Transverse colon (tissue), 4 donors: ENCODE results near the gene NTHL1. TPM values are rescaled to one million over a fixed set of nuclear protein-coding genes. Genes with fewer than 3 reads are reported as not detected.

Experiments
- DNase-seq: peaks from one replicate; pipeline ENCODE4 v3.0.0-alpha.2; 2019
- H3K27ac ChIP-seq, 4 donors: fragments of 200-600 bp; sonication (generic); 2 replicates each; pipeline ENCODE4 v1.5.1; 2016 to 2018; ENCODE audit warnings: inconsistent platforms in 4 of 4
- H3K27me3 ChIP-seq: fragments of 200-600 bp; sonication (generic); 2 replicates; pipeline ENCODE4 v1.5.1; 2017; ENCODE audit warnings: inconsistent platforms
- H3K36me3 ChIP-seq, 4 donors: fragments of 200-600 bp; sonication (generic); 2 replicates each; pipeline ENCODE4 v1.5.1; 2017 to 2019; ENCODE audit warnings: inconsistent platforms in 4 of 4
- H3K4me1 ChIP-seq, 4 donors: fragments of 200-600 bp; sonication (generic); 2 replicates each; pipeline ENCODE4 v1.5.1; 2017 to 2020; ENCODE audit warnings: inconsistent platforms in 4 of 4
- H3K4me3 ChIP-seq, 4 donors: fragments of 200-600 bp; sonication (generic); 1 replicate in 1 of 4; 2 replicates in 3 of 4; pipeline versions ENCODE4 v1.5.1 to v1.6.1; 2017 to 2019; ENCODE audit warnings: inconsistent platforms in 4 of 4
- H3K9me3 ChIP-seq, 2 donors: fragments of 200-600 bp; sonication (generic); 2 replicates each; pipeline ENCODE4 v1.5.1; 2017 to 2019; ENCODE audit warnings: inconsistent platforms in 2 of 2
- CTCF ChIP-seq, 5 experiments: fragments of 200-600 bp in 3 of 5; fragments of 450-650 bp in 2 of 5; sonication (generic) in 3 of 5; IDR thresholded peaks; 1 replicate in 2 of 5; 2 replicates in 3 of 5; pipeline ENCODE4 v1.5.1; 2016 to 2017; ENCODE audit warnings: antibody characterized with exemption in 5 of 5, inconsistent platforms in 3 of 5, mild to moderate bottlenecking in 2 of 5, moderate library complexity in 1 of 5
- EP300 ChIP-seq: sonication (generic); formaldehyde crosslinking; IDR thresholded peaks from one replicate; pipeline ENCODE4 v1.6.1; 2017; ENCODE audit warnings: antibody characterized with exemption, low read depth
- POLR2A ChIP-seq: fragments of 450-650 bp; IDR thresholded peaks from one replicate; pipeline ENCODE4 v1.6.1; 2016; ENCODE audit warnings: antibody characterized with exemption, mild to moderate bottlenecking, moderate library complexity
- POLR2AphosphoS5 ChIP-seq, 3 donors: sonication (generic); formaldehyde crosslinking; IDR thresholded peaks; one replicate each; pipeline ENCODE4 v1.6.1; 2016; ENCODE audit warnings: antibody characterized with exemption in 3 of 3
- WGBS, 2 donors: methylation state at CpG; one replicate each; pipeline ENCODE4 v1.1.5; 2018; ENCODE audit warnings: low coverage in 1 of 2; 5-methylcytosine and 5-hydroxymethylcytosine counted together
- in situ Hi-C, 4 donors: fragments of 200-750 bp; cut with MboI; loops; one replicate each; pipeline versions ENCODE4 v1.15.0 to v1.15.1; 2017; ENCODE audit warnings: low sequenced_read_pairs in 3 of 4, low pct_ligation_motif_present in 1 of 4, low pct_unique_long_range_greater_than_20kb in 1 of 4
- intact Hi-C: fragments of 100-400 bp; cut with DNase I; formaldehyde crosslinking; loops from one replicate; pipeline ENCODE4 v1.15.1; 2023; ENCODE audit warnings: low total_unique reads
- total RNA-seq, 4 donors: library from RNA; depleted of rRNA; stranded (reverse); fragments of >200 nt; gene quantifications; one replicate each; pipeline ENCODE4 v1.1.0, GENCODE V29; 2016

The NTHL1 gene
- total RNA-seq, 4 donors from 2014 or later: 12.7 to 32.9 (median 23.2) TPM

- peaks cover 34% of the 10 kb centered on the region for H3K27me3 ChIP-seq
- intact Hi-C loops: no loop called here
- H3K4me3 ChIP-seq: peak overlapping the region; percentile 8 to 52 (median 22)
- peaks cover 7 to 31% (median 25%) of the 10 kb centered on the region in 4 donors for H3K4me1 ChIP-seq
- peak; percentile 97 for DNase-seq
- WGBS, 2 donors: 30% methylated on average over 34 of the region's 96 CpGs; no CpG with 5 or more reads in 1 of the 2 donors
- no peaks in the 10 kb centered on the region for H3K9me3 ChIP-seq
- peak overlapping the region; percentile 63 to 83 (median 76) for H3K27ac ChIP-seq
- TF ChIP-seq POLR2AphosphoS5 (IDR thresholded peaks at IDR 0.05) (peak; percentile 68 to 87 (median 83)), EP300 (no peak), CTCF (IDR thresholded peaks at IDR 0.05) (no peak), POLR2A (peak; percentile 72)
- in situ Hi-C loops: no loop called here
- H3K36me3 ChIP-seq: no peaks in the 10 kb centered on the region
Measured at GRCh38 chr16:1991948-1992703, 55.5 kb downstream of the NTHL1 start.

GRCh38 chr16:1991588-1991947 is 56.1 kb downstream of the NTHL1 start:
- no peaks in the 10 kb centered on the region for H3K36me3 ChIP-seq
- no peak for DNase-seq
- peaks cover 34% of the 10 kb centered on the region for H3K27me3 ChIP-seq
- intact Hi-C loops (no loop called here), in situ Hi-C loops (no loop called here)
- TF ChIP-seq EP300: no peak
- no peak for TF ChIP-seq POLR2A
- TF ChIP-seq POLR2AphosphoS5 (IDR thresholded peaks at IDR 0.05): no peak
- no peak for TF ChIP-seq CTCF (IDR thresholded peaks at IDR 0.05)
- H3K27ac ChIP-seq: peak overlapping the region; percentile 63 to 83 (median 76)
- 19% methylated on average over 20 of the region's 22 CpGs; no CpG with 5 or more reads in 1 of the 2 donors for WGBS, 2 donors
- peak overlapping the region; percentile 8 to 52 (median 22) for H3K4me3 ChIP-seq
- no peaks in the 10 kb centered on the region for H3K9me3 ChIP-seq
- peaks cover 7 to 31% (median 25%) of the 10 kb centered on the region in 4 donors for H3K4me1 ChIP-seq

GRCh38 chr16:1991135-1991551 is 56.5 kb downstream of the NTHL1 start:
- Histone ChIP-seq H3K4me1 (peaks cover 8 to 33% (median 26%) of the 10 kb centered on the region in 4 donors), H3K9me3 (no peaks in the 10 kb centered on the region), H3K27ac (peak overlapping the region; percentile 63 to 83 (median 76)), H3K4me3 (peak overlapping the region in 2 of 4 donors; percentile 24 to 52), H3K36me3 (peaks cover 0 to 4% (median 0%) of the 10 kb centered on the region in 4 donors), H3K27me3 (peaks cover 34% of the 10 kb centered on the region)
- intact Hi-C loops (no loop called here), in situ Hi-C loops (no loop called here)
- peak; percentile 79 for DNase-seq
- no peak for TF ChIP-seq CTCF (IDR thresholded peaks at IDR 0.05)
- peak in 1 of 3 donors; percentile 27 for TF ChIP-seq POLR2AphosphoS5 (IDR thresholded peaks at IDR 0.05)
- 7% methylated on average over 18 of the region's 18 CpGs; no CpG with 5 or more reads in 1 of the 2 donors for WGBS, 2 donors

GRCh38 chr16:1990351-1991134 is 57.1 kb downstream of the NTHL1 start:
- Histone ChIP-seq H3K36me3 (peaks cover 0 to 7% (median 0%) of the 10 kb centered on the region in 4 donors), H3K27ac (peak overlapping the region; percentile 54 to 83 (median 60)), H3K4me3 (peak overlapping the region in 3 of 4 donors; percentile 11 to 31 (median 30)), H3K27me3 (peaks cover 34% of the 10 kb centered on the region), H3K9me3 (no peaks in the 10 kb centered on the region), H3K4me1 (peaks cover 14 to 39% (median 32%) of the 10 kb centered on the region in 4 donors)
- peak; percentile 77 for DNase-seq
- in situ Hi-C loops: no loop called here
- 1% methylated on average over 48 of the region's 50 CpGs; no CpG with 5 or more reads in 1 of the 2 donors for WGBS, 2 donors
- intact Hi-C loops: no loop called here
- TF ChIP-seq POLR2AphosphoS5 (IDR thresholded peaks at IDR 0.05) (peak in 2 of 3 donors; percentile 20 to 29), POLR2A (peak; percentile 41), CTCF (IDR thresholded peaks at IDR 0.05) (no peak)
